HG03097 (cell line): ENCODE measurements around the gene NTMT2.
"Not testable (repeated sequence)": the region's sequence is repeated elsewhere in the genome, so short reads cannot be mapped to it uniquely, and the experiment has no call there.

Source experiments
- ATAC-seq: cut with Tn5 transposase; IDR thresholded peaks from one replicate; pipeline ENCODE4 v1.9.1; 2021; ENCODE audit not compliant: unreplicated experiment, low FRiP score

NTMT2 gene

DNA sequence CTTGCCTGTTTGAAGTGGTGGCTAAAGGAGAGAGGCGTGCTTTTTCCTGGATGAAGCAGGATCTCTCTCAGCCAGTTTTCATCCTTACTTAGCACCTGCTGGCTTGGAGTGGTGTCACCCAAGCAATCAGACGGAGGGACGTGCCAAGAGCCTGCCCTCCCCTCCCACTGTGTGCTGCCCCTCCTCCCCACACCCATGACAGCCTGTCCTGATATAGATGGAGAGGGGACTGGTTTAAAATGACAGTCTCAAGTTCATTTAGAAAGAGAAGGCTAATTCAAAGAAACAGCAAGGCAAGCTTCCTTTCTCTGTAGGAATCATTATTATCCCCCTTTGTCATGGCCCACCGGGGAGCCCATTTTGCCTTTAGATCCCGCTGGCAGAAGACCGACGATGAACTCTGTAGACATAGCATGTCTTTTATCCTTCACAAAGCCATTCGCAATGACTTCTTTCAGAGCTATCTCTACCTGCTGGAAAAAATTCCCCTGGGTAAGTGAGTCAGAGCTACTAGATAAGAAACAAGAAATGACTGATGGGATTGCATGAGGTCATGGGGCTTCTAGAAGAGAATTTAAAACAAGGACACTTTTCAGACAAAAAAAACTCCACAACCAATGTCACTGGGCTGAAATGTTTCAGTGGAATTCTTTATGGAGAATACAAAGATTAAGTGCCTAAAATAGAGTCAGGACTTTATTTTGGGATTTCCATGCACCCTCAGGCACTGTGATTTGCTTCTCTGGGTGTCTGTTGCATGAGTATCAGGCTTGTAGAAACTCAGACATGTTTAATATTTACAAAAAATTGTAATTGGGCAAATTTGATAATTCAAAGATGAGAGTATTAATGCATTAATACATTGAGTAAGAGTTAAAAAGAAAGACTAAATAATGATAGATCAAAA lies at the start of gene NTMT2:
Gene NTMT2, plus strand, starts transcription at position 190 of the 907 bp plus-strand sequence. Its CDS starts 149 bp downstream, at position 339.
- ATAC-seq = no peak

- no peak for ATAC-seq
Observed at GRCh38 chr1:170095976-170096748, 49.6 kb upstream of the NTMT2 start.

DNA sequence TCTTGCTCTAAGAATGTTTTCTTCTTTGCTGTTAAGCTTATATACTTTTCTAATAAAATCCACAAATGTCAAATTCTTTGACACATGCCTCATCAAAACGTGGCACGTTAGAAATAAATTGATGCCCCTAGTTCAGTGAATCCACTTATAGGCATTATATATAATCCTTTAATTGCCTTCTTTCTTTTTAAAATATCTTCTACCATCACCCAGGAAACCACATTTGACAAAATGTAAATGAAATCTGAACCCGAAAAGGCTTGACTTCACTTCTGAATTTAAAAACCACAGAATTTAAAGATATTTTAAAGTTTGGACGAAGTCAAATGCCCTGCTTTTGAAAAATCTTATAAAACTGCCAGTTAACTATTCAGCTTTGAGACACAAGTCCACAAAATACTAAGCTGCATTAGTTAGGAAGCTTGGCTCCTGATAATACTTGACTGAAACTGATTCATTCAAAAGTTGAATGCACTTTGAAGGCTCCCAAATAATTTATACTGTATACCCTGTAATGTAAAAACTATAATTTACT lies 48.9 kb upstream of the NTMT2 start:
- no peak for ATAC-seq

DNA sequence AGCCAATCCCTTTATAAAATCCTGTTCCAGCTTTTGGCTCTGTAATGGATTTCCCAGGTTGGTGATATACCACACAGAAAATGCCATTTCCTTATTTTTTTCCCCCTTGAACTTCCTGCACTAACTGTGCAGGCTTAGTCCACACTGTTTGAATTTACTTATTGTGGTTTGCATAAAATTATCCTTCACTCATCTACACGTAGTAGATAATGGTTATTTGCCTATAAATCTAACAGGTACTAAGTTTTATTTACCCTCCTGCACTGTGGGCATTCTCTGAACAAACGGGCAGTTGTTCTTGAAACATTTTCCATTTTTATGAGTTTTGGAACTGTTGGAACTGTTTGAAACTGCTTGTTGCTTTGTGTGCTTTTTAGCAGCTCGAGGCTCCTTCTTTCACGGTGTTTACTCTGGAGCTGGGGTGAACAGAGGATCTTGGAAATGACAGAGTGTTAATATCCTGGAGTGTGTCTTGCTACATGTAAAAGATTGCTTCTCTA lies 48.3 kb upstream of the NTMT2 start:
- ATAC-seq = no peak

- ATAC-seq = not testable (repeated sequence)
Observed at GRCh38 chr1:170113140-170113539, 32.6 kb upstream of the NTMT2 start.

GRCh38 chr1:170114906-170115305 lies 30.9 kb upstream of the NTMT2 start:
- no peak for ATAC-seq

GRCh38 chr1:170122366-170122765 lies 23.4 kb upstream of the NTMT2 start:
- no peak for ATAC-seq

- no peak for ATAC-seq
Observed at GRCh38 chr1:170125269-170125668, 20.5 kb upstream of the NTMT2 start.

DNA sequence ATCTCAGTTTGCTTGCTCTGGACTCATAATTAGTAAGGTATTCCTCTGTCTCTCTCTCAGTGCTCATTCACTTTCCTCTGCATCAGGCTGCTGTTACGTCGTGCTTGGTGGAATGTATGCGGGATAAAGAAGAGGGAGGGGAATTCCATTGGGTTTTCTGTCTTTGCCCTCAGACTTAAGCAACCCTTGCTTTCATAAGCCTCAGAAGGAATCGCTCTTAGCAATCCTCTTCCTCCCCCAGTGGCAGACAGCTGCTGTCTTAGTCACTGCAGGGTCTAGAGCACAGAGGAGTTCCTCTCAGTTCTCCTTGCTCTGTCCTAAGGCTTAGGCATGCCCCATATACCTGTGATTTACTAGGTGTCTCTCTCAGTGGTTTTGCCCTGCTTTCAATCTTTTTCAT lies 19.1 kb upstream of the NTMT2 start:
- ATAC-seq = peak; percentile 98

GRCh38 chr1:170131450-170131849 lies 14.3 kb upstream of the NTMT2 start:
- no peak for ATAC-seq

DNA sequence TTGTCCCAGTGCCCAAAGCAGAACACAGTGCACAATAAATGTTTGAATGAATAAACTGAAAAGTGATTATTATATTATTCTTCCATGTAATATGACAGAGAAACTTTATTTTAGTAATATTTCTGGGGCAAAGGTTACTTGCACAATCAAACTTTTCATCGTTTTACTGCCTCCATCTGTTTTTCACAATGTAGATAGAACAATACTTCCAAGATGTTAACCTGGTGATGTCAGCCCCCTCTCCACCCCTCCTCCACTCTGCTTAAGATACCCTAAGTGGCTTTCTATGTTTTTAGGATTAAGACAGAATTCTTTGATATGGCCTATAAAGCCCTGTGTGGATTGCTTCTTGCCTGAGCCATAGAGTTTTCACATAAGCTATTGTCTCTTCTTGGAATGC lies 13.8 kb upstream of the NTMT2 start:
- no peak for ATAC-seq

- no peak for ATAC-seq
Observed at GRCh38 chr1:170133766-170134495, 11.8 kb upstream of the NTMT2 start.

DNA sequence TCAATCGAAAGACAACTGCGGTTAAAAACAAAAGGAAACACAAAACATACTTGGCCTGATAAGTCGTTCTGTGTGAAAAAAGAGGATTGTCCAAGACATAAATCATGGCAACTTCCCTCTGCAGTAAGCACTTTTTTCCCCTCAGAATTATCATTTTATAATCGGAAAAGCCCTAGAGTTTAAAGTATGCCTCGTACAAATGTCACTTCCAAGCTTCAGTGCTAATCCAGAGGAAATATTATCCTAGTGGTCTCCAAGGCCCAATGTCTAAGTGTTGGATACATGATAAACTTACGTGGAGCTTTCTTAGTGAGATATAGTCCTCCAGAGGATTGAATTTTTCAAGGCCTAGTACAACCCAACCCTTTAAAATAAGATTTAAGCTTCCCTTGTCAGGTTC lies 11.2 kb upstream of the NTMT2 start:
- ATAC-seq = no peak

DNA sequence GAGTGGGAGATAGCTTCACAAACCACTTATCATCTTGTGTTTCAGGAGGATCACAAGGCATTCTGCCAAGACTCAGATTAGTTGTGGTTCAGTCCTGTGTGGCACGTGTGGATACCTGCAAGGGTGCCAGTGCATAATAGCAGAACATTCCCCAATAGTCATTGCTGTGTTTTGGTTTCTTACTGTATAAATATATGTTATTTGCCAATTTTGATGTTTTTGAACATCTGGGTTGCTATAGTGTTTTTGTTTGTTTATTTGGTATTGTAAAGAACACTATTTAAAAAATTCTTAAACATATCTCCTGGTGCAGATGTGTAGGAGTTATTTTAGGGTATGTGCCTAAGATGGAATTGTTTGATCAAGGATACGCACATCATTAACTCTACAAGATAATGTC lies 5.4 kb upstream of the NTMT2 start:
- ATAC-seq = no peak

DNA sequence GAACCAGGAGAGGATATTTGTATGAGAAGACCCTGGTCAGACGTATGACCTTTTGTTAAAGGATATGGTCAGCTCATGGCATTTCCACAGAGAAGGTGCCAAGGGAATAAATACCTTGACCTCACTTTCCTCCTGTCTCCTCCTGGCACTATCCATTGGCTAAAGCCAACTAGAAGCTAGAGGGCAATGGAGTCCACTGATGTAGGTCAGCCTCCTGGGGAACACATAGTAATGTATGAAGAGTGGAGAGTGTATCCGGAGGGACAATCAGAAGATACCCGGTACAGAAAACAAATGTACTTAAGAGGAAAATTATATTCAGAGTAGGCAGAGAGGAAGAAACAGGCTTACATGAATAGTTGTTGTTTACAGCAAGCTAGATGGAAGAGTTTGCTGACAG lies 698 bp upstream of the NTMT2 start:
- no peak for ATAC-seq

DNA sequence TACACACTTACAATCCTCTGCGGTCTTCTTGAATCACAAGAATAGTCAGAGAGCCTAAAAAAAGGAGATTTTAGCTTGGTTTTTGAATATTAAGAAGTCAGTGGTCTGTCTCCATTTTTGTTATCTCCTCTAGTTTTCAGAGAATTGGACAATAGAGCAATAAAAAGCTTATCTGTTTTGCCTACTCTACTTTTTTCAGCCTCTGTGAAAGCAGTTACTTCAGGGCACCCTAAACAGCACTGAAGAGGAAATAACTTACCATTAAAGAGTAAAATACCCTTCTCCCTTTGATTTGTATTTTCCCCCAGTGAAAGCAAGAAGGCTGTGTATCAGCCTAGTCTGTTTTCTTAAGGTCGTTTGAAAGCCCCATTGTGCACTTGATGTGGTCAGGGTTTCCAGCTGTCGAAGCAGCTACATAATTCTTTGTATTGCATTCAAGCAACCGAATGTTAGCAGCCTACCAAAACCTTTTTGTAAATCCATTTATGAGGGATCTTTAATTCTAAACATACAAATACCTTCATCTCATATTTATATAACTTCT lies 1.0 kb downstream of the NTMT2 start:
- ATAC-seq = no peak

- ATAC-seq = no peak
Observed at GRCh38 chr1:170149241-170149640, 3.5 kb downstream of the NTMT2 start.

DNA sequence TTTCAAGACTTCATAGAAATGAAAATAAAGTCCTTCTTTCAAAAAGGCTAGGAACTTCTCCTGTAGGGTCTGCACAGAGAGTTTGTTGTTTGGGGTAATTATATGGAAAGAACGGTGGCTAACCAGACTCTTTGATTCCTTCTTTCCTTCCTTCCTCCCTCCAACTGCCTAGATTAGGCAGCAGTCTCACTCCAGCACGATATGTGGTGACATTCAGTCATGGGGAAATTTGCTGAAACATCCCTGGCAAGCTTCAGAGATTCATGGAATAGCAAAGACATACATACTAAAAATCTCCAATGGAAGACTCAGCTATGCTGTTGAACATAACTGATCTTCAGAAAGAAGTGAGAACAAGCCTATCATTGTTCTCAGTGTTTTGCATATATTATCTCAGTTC lies 4.3 kb downstream of the NTMT2 start:
- ATAC-seq = no peak

- ATAC-seq = no peak
Observed at GRCh38 chr1:170150921-170151320, 5.2 kb downstream of the NTMT2 start.

GRCh38 chr1:170153417-170153816 lies 7.7 kb downstream of the NTMT2 start:
- ATAC-seq = no peak
